A375 (cell line): Measurements from ENCODE around the gene SRGN. TPM values are rescaled to one million over a fixed set of nuclear protein-coding genes. Genes with fewer than 3 reads are reported as not detected.

Source experiments
- small RNA-seq: library from RNA; depleted of rRNA; stranded (forward); fragments of <200 nt; gene quantifications from one replicate; pipeline ENCODE3, GENCODE V24; 2014
- total RNA-seq: library from RNA; depleted of rRNA; stranded (reverse); fragments of >200 nt; shearing (Covaris generic); gene quantifications from 2 replicates; pipeline ENCODE4 v1.2.3, GENCODE V29; 2014; rRNA removed

The SRGN gene, protein sequence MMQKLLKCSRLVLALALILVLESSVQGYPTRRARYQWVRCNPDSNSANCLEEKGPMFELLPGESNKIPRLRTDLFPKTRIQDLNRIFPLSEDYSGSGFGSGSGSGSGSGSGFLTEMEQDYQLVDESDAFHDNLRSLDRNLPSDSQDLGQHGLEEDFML
- total RNA-seq, result 2.5 and 3.8 TPM in 2 replicates

DNA sequence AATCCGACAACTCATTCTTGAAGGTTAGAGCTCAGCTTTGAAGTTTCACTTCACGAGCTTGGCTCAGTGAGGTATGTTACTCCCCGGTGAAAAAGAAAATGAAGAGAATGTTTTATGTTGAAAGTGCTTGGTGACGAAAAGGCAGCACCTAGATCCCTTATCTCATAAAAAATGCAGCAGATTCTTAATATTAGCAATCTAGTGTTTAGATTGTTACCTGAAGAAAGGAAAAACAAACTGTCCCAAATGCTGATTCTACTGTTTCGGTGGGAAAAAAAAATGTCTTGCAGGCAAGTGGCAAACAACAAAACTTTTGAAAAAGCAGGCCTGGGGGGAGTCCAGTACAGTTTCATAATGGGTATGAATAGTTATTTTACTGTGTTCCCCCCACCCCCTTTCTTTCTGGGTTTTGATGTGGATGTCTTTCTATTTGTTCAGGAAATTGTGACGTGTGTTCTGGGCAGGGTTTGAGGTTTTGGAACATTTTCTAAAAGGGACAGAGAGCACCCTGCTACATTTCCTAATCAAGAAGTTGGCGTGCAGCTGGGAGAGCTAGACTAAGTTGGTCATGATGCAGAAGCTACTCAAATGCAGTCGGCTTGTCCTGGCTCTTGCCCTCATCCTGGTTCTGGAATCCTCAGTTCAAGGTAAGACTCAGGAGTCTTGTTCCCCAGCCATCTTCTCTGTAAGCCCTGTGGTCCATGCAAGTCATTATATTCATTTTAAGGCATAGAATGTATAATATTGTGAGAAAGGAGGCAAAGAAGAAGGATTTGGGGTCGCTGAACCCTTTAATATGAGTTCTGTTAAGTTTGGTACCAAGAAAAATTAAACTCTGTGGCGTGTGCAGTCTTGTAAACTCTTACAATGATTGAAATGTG is at the start of gene SRGN:
Gene SRGN, plus strand, starts transcription at position 514 of the 881 bp plus-strand sequence. Its CDS starts 55 bp downstream, at position 569.

DNA sequence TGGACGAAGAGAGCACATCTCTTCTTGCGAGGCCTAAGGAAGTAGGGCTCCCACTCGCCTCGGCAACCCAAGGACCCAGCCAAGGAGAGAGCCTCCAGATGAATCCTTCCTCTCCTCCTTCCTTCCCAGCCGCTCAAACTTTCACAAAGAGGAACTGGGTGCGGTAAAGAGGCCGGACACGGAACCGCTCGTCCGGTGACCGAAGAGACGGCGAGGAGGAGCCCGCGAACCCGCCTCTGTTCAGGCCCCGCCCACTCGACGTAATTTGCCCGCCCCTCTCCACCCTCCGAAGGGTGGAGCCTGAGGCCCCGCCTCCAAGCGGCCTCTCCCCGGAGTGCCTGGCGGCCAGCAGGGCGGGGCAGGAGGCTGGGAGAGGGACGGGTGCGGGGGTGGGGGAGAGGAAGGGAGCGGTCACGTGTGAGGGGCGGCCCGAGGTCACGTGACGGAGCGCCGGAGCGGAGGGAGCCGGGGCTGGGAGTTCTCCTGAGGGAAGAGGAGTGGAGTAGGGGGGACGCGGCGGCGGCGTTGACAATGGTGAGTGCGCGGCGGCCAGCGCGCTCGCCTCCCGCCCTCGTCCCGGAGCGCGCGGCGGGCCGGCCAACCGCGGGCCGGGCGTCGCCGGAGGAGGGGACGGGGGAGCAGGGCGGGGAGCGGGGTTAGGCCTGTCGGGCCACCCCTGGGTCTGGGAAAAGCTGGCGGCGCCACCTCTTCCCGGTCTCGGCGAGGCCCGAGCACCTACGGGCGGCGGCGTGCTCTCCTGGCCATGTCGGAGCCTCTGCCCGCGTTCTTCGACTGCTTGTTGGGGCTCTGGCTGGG is 36.1 kb downstream of the SRGN start, which contains the start of gene VPS26A:
Gene VPS26A, plus strand, starts transcription at position 432 of the 816 bp plus-strand sequence. Its CDS starts 100 bp downstream, at position 532.

Small RNAs within 50 kb of the gene (small RNA-seq; reads per million reads assigned to genes)
- not detected for gene RF00017

Other genes starting within 250 kb of the SRGN start
- 33.4 and 43.0 TPM in 2 replicates for gene DDX50, start 186.8 kb upstream of the SRGN start, total RNA-seq
- 171 and 179 TPM in 2 replicates for gene DDX21, start 131.9 kb upstream of the SRGN start, total RNA-seq
- gene KIFBP, start 99.3 kb upstream of the SRGN start, total RNA-seq, result 11.4 and 16.0 TPM in 2 replicates
- gene VPS26A, start 36.1 kb downstream of the SRGN start, total RNA-seq, result 11.7 and 12.3 TPM in 2 replicates
- gene SUPV3L1, start 92.1 kb downstream of the SRGN start, total RNA-seq, result 33.7 and 36.2 TPM in 2 replicates
- 5.4 and 5.7 TPM in 2 replicates for gene HKDC1, start 132.2 kb downstream of the SRGN start, total RNA-seq
- 68.2 and 74.9 TPM in 2 replicates for gene HK1, start 190.4 kb downstream of the SRGN start, total RNA-seq